Body of pancreas (tissue), 4 donors: ENCODE data around the gene POLR1E.

Source experiments
- CTCF ChIP-seq, 7 experiments: fragments of 450-650 bp in 4 of 7; fragments of 200-600 bp in 3 of 7; sonication (generic) in 3 of 7; IDR thresholded peaks; one replicate each; pipeline ENCODE4 v1.5.1; 2016 to 2019; ENCODE audit warnings: antibody characterized with exemption in 7 of 7
- POLR2A ChIP-seq, 3 donors: fragments of 450-650 bp; IDR thresholded peaks; one replicate each; pipeline ENCODE4 v1.6.1; 2016; ENCODE audit warnings: antibody characterized with exemption in 3 of 3, mild to moderate bottlenecking in 2 of 3

DNA sequence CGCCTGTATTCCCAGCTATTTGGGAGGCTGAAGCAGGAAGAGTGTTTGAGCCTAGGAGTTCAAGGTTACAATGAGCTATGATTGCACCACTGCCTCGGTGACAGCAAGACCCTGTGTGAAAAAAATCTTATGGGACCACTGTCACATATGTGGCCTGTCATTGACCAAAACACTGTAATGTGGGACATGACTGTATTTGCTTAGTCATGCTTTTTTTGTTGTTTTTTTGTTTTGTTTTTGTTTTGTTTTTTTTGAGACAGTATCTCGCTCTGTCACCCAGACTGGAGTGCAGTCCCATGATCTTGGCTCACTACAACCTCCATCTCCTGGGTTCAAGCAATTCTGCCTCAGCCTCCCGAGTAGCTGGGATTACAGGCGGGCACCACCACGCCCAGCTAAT, 13.5 kb downstream of the POLR1E start:
- TF ChIP-seq CTCF (IDR thresholded peaks at IDR 0.05) (no peak), POLR2A (IDR thresholded peaks at IDR 0.05) (no peak)
